HepG2 (cell line): Measurements from ENCODE around the gene TEC. TPM values are rescaled to one million over a fixed set of nuclear protein-coding genes. Genes with fewer than 3 reads are reported as not detected.

Experiments
- ARHGAP35 ChIP-seq: sonication (generic); formaldehyde crosslinking; IDR thresholded peaks from 2 replicates; pipeline ENCODE4 v1.9.0; 2022; ENCODE audit warnings: mild to moderate bottlenecking, inconsistent platforms, moderate library complexity, missing genetic modification reagents, borderline replicate concordance
- CAMTA2 ChIP-seq: sonication (generic); formaldehyde crosslinking; IDR thresholded peaks from 2 replicates; pipeline ENCODE4 v1.4.0; 2020; ENCODE audit warnings: mild to moderate bottlenecking, missing genetic modification reagents, borderline replicate concordance
- ERF ChIP-seq: IDR thresholded peaks from 2 replicates; pipeline ENCODE4 v1.6.1; 2018; ENCODE audit warnings: missing biosample characterization, missing genetic modification reagents
- FLYWCH1 ChIP-seq: sonication (generic); formaldehyde crosslinking; IDR thresholded peaks from 2 replicates; pipeline ENCODE4 v1.8.1; 2023; ENCODE audit warnings: mild to moderate bottlenecking, missing genetic modification reagents
- ISL2 ChIP-seq: sonication (generic); formaldehyde crosslinking; IDR thresholded peaks from 2 replicates; pipeline ENCODE4 v1.5.0; 2020; ENCODE audit warnings: missing genetic modification reagents
- KAT8 ChIP-seq: IDR thresholded peaks from 2 replicates; pipeline ENCODE4 v1.6.1; 2016; ENCODE audit warnings: missing genetic modification reagents, missing compliant biosample characterization
- KDM3A ChIP-seq: IDR thresholded peaks from 2 replicates; pipeline ENCODE4 v1.6.1; 2018; ENCODE audit warnings: low read depth, missing compliant biosample characterization
- KLF12 ChIP-seq: sonication (generic); formaldehyde crosslinking; IDR thresholded peaks from 2 replicates; pipeline ENCODE4 v1.4.0; 2020; ENCODE audit warnings: missing genetic modification reagents, borderline replicate concordance
- SNAI1 ChIP-seq: sonication (generic); formaldehyde crosslinking; IDR thresholded peaks from 2 replicates; pipeline ENCODE4 v1.5.0; 2020; ENCODE audit warnings: mild to moderate bottlenecking, missing genetic modification reagents, borderline replicate concordance
- TCF7 ChIP-seq: sonication (generic); IDR thresholded peaks from 2 replicates; pipeline ENCODE4 v1.6.1; 2016; ENCODE audit warnings: antibody characterized with exemption, low read depth
- ZNF121 ChIP-seq: sonication (generic); formaldehyde crosslinking; IDR thresholded peaks from 2 replicates; pipeline ENCODE4 v1.5.0; 2020; ENCODE audit warnings: mild to moderate bottlenecking, missing genetic modification reagents
- ZNF274 ChIP-seq: sonication (generic); formaldehyde crosslinking; IDR thresholded peaks from 2 replicates; pipeline ENCODE4 v1.5.1; 2020; ENCODE audit warnings: mild to moderate bottlenecking, missing genetic modification reagents
- ZNF556 ChIP-seq: sonication (generic); formaldehyde crosslinking; IDR thresholded peaks from 2 replicates; pipeline ENCODE4 v1.4.0; 2020; ENCODE audit warnings: mild to moderate bottlenecking, missing genetic modification reagents, borderline replicate concordance
- ZNF788 ChIP-seq: sonication (generic); formaldehyde crosslinking; IDR thresholded peaks from 2 replicates; pipeline ENCODE4 v1.5.0; 2020; ENCODE audit warnings: mild to moderate bottlenecking, missing genetic modification reagents, borderline replicate concordance
- polyA plus RNA-seq, 8 experiments: library from polyadenylated mRNA; depleted of rRNA in 3 of 8; stranded (reverse) in 7 of 8; unstranded in 1 of 8; fragments of >200 nt; fragmentation: Illumina TruSeq in 4 of 8; extraction: Trizol in 4 of 8; gene quantifications; 2 replicates each; pipeline versions ENCODE4 v1.2.1 to v1.2.3, GENCODE V29; 2011 to 2016; ENCODE audit warnings: low read depth in 4 of 8, missing spikeins in 1 of 8, mixed read lengths in 1 of 8; ENCODE audit not compliant: insufficient read depth in 1 of 8
- total RNA-seq, 5 experiments: library from RNA; depleted of rRNA; stranded (reverse); fragments of >200 nt; fragmentation: Illumina TruSeq; extraction: Trizol; gene quantifications; 2 replicates each; pipeline ENCODE4 v1.2.3, GENCODE V29; 2016; ENCODE audit warnings: low read depth in 1 of 5
- TF ChIP-seq, protein P1 (sequence below): sonication (generic); formaldehyde crosslinking; IDR thresholded peaks from 2 replicates; pipeline ENCODE4 v1.8.1; 2022; ENCODE audit warnings: low read depth, mild to moderate bottlenecking, missing genetic modification reagents
- TF ChIP-seq, protein P2 (sequence below): sonication (generic); formaldehyde crosslinking; IDR thresholded peaks from 2 replicates; pipeline ENCODE4 v1.5.1; 2020; ENCODE audit warnings: missing genetic modification reagents, mild to moderate bottlenecking, borderline replicate concordance
- TF ChIP-seq, protein P3 (sequence below): sonication (generic); formaldehyde crosslinking; IDR thresholded peaks from 2 replicates; pipeline ENCODE4 v1.5.0; 2020; ENCODE audit warnings: missing genetic modification reagents
- TF ChIP-seq, protein P4 (sequence below): sonication (generic); formaldehyde crosslinking; IDR thresholded peaks from 2 replicates; pipeline ENCODE4 v1.4.0; 2020; ENCODE audit warnings: mild to moderate bottlenecking, missing genetic modification reagents
- TF ChIP-seq, protein P5 (sequence below): IDR thresholded peaks from 2 replicates; pipeline ENCODE4 v1.6.1; 2016; ENCODE audit warnings: missing biosample characterization, missing genetic modification reagents, low read depth

Gene TEC
- total and polyA plus RNA-seq, 2 of the 13 experiments (the other 11 are each of a cell fraction or from before 2014, with no cell fraction given) = 0.05 to 0.20 TPM

DNA sequence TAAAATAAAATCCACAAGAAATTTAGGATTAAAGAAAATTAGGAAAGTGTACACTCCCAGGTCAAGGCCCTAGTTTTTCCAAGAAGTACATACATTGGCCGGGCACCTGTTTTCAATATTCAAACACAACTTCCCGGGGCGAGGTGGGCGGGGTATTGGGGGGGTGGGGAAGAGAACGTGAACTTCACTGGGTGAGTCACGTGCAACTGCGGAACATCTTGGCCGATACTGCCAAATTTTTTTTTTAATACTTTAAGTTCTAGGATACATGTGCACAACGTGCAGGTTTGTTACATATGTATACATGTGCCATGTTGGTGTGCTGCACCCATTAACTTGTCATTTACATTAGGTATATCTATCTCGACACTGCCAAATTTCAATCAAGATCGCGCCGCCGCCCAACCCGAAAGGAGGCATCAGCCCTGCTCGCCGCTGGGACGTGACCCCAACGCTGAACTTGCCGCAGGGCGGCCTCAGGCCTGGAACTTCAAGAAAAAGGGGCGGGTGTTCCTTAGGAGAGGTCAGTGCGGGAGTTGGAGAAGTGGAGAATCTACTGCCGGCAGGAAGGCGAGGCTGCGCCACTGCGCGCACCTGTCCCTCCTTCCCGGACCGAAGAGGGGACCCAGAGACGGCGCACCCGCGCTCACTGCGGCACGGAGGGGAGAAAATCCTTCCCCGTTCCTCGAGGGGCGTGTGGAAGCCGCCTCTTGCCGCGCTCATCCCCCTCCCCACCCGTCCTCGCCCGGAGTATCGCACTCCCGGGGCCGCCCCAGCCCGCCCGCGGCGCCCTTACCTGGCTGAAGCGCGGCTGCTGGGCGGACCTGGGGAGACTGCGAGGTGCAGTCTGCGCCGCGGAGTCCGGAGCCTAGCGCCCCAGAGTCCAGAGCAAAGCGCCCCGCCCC is at the start of gene TEC (continued):
- TF ChIP-seq, protein P1, sequence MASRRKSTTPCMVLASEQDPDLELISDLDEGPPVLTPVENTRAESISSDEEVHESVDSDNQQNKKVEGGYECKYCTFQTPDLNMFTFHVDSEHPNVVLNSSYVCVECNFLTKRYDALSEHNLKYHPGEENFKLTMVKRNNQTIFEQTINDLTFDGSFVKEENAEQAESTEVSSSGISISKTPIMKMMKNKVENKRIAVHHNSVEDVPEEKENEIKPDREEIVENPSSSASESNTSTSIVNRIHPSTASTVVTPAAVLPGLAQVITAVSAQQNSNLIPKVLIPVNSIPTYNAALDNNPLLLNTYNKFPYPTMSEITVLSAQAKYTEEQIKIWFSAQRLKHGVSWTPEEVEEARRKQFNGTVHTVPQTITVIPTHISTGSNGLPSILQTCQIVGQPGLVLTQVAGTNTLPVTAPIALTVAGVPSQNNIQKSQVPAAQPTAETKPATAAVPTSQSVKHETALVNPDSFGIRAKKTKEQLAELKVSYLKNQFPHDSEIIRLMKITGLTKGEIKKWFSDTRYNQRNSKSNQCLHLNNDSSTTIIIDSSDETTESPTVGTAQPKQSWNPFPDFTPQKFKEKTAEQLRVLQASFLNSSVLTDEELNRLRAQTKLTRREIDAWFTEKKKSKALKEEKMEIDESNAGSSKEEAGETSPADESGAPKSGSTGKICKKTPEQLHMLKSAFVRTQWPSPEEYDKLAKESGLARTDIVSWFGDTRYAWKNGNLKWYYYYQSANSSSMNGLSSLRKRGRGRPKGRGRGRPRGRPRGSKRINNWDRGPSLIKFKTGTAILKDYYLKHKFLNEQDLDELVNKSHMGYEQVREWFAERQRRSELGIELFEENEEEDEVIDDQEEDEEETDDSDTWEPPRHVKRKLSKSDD = peak; percentile 42; the same call in 1 of the 2 replicates
- TF ChIP-seq KDM3A (CRISPR knock-in tag) = 0 out of 2 replicates have a peak, but pooled peaks have one; percentile 21
- TF ChIP-seq KLF12 (CRISPR knock-in tag) = 0 out of 2 replicates have a peak, but pooled peaks have one; percentile 17
- TF ChIP-seq, protein P2, sequence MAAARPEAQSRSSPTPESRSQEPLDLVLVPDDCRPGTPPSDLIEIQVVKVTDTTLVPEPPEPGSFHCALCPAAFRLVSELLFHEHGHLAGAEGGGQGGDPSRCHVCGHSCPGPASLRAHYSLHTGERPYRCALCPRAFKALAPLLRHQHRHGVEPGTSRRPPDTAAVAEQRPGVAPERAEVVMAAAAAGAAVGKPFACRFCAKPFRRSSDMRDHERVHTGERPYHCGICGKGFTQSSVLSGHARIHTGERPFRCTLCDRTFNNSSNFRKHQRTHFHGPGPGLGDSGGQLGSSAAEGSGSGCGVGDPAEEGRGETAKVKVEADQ (CRISPR knock-in tag) = 0 out of 2 replicates have a peak, but pooled peaks have one; percentile 6
- TF ChIP-seq, protein P3, sequence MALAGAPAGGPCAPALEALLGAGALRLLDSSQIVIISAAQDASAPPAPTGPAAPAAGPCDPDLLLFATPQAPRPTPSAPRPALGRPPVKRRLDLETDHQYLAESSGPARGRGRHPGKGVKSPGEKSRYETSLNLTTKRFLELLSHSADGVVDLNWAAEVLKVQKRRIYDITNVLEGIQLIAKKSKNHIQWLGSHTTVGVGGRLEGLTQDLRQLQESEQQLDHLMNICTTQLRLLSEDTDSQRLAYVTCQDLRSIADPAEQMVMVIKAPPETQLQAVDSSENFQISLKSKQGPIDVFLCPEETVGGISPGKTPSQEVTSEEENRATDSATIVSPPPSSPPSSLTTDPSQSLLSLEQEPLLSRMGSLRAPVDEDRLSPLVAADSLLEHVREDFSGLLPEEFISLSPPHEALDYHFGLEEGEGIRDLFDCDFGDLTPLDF (CRISPR knock-in tag) = no peak
- peak; percentile 38; the same call in 1 of the 2 replicates for TF ChIP-seq ZNF788 (CRISPR knock-in tag)
- TF ChIP-seq FLYWCH1 (CRISPR knock-in tag) = no peak
- no peak for TF ChIP-seq ZNF274 (CRISPR knock-in tag)
- TF ChIP-seq ARHGAP35 (CRISPR knock-in tag) = peak; percentile 46; the same call in 1 of the 2 replicates
- 0 out of 2 replicates have a peak, but pooled peaks have one; percentile 62 for TF ChIP-seq CAMTA2 (CRISPR knock-in tag)
- TF ChIP-seq, protein P4, sequence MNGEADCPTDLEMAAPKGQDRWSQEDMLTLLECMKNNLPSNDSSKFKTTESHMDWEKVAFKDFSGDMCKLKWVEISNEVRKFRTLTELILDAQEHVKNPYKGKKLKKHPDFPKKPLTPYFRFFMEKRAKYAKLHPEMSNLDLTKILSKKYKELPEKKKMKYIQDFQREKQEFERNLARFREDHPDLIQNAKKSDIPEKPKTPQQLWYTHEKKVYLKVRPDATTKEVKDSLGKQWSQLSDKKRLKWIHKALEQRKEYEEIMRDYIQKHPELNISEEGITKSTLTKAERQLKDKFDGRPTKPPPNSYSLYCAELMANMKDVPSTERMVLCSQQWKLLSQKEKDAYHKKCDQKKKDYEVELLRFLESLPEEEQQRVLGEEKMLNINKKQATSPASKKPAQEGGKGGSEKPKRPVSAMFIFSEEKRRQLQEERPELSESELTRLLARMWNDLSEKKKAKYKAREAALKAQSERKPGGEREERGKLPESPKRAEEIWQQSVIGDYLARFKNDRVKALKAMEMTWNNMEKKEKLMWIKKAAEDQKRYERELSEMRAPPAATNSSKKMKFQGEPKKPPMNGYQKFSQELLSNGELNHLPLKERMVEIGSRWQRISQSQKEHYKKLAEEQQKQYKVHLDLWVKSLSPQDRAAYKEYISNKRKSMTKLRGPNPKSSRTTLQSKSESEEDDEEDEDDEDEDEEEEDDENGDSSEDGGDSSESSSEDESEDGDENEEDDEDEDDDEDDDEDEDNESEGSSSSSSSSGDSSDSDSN (CRISPR knock-in tag) = peak; percentile 72
- TF ChIP-seq ZNF121 (CRISPR knock-in tag) = no peak
- no peak for TF ChIP-seq ISL2 (CRISPR knock-in tag)
- TF ChIP-seq TCF7 = 0 out of 2 replicates have a peak, but pooled peaks have one; percentile 12
- TF ChIP-seq ZNF556 (CRISPR knock-in tag) = no peak; the same call in 1 of the 2 replicates
- TF ChIP-seq SNAI1 (CRISPR knock-in tag) = 0 out of 2 replicates have a peak, but pooled peaks have one; percentile 28
- TF ChIP-seq, protein P5, sequence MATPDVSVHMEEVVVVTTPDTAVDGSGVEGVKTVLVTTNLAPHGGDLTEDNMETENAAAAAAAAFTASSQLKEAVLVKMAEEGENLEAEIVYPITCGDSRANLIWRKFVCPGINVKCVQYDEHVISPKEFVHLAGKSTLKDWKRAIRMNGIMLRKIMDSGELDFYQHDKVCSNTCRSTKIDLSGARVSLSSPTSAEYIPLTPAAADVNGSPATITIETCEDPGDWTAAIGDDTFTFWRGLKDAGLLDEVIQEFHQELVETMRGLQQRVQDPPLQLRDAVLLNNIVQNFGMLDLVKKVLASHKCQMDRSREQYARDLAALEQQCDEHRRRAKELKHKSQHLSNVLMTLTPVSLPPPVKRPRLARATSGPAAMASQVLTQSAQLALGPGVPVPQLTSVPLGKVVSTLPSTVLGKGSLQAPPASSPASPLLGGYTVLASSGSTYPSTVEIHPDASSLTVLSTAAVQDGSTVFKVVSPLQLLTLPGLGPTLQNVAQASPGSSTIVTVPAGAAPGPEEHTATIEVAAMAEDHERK = no peak
- 0 out of 2 replicates have a peak, but pooled peaks have one; percentile 10 for TF ChIP-seq KAT8 (CRISPR knock-in tag)
- 0 out of 2 replicates have a peak, but pooled peaks have one; percentile 2 for TF ChIP-seq ERF (CRISPR knock-in tag)
